AG04450 (cell line): ENCODE results near the gene C2CD2. TPM values are rescaled to one million over a fixed set of nuclear protein-coding genes. Genes with fewer than 3 reads are reported as not detected.

ENCODE experiments used
- CTCF ChIA-PET: fragments of 300-600, 350-600 bp; formaldehyde crosslinking; extraction: SDS; loops from one replicate; lab custom pipeline; 2022; ENCODE audit warnings: antibody characterized with exemption, inconsistent platforms; lab: Charles Lee
- POLR2A ChIA-PET: fragments of 350-600 bp; formaldehyde crosslinking; extraction: SDS; loops from one replicate; lab custom pipeline; 2021; ENCODE audit warnings: antibody characterized with exemption, inconsistent platforms; lab: Yijun Ruan, JAX
- DNase-seq: peaks from one replicate; pipeline ENCODE4 v3.0.0-alpha.2; 2011; ENCODE audit warnings: low read depth, low spot score
- H3K27ac ChIP-seq: one replicate; pipeline ENCODE4 v1.5.1; 2012; ENCODE audit warnings: low read depth, low read length, control low read depth
- H3K27me3 ChIP-seq: one replicate; pipeline ENCODE4 v1.6.0; 2012; ENCODE audit warnings: low read length; ENCODE audit not compliant: control insufficient read depth, insufficient read depth
- H3K4me3 ChIP-seq: 2 replicates; pipeline ENCODE4 v1.5.1; 2011; ENCODE audit warnings: mild to moderate bottlenecking, low read depth, low read length, control low read depth
- H3K9me3 ChIP-seq: 2 replicates; pipeline ENCODE4 v1.5.1; 2012; ENCODE audit warnings: low read length; ENCODE audit not compliant: control insufficient read depth, insufficient read depth
- CTCF ChIP-seq: IDR thresholded peaks from 2 replicates; pipeline ENCODE4 v1.5.1; 2011; ENCODE audit warnings: low read depth, low read length, control low read depth, inconsistent platforms
- polyA plus RNA-seq: library from polyadenylated mRNA; depleted of rRNA; stranded (reverse); fragments of >200 nt; gene quantifications from 2 replicates; pipeline ENCODE4 v1.2.3, GENCODE V29; 2011

Gene C2CD2
- polyA plus RNA-seq, 1 experiment: 25.4 TPM

DNA sequence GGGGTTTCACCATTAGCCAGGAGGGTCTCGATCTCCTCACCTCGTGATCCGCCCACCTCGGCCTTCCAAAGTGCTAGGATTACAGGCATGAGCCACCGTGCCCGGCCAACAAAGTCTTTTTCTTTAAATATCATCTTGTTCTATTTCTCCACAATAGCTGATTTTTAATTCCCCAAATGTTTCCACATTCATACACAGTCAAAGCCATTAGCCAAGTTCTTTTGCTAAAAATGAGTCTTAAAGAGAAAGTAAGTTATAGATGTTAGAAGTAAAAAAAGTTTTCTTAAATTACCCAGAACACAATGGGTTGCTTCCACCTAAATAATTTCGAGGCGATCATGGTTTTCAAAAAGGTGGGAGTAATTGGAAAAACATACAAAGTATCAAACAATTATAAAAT lies 30.6 kb downstream of the C2CD2 start:
- no peaks in the 10 kb centered on the region for H3K9me3 ChIP-seq
- H3K27ac ChIP-seq: no peak overlapping the region
- ChIA-PET POLR2A (no interaction called here), CTCF (interaction anchor here (0.7 to 1.9 kb wide), 3 partner anchors 107 to 311 kb away, joined by 4 to 9 read pairs (median 4); no protein-coding TSS in a partner anchor)
- no peak overlapping the region for H3K4me3 ChIP-seq
- TF ChIP-seq CTCF: no peak
- DNase-seq: no peak
- H3K27me3 ChIP-seq: no peaks in the 10 kb centered on the region

DNA sequence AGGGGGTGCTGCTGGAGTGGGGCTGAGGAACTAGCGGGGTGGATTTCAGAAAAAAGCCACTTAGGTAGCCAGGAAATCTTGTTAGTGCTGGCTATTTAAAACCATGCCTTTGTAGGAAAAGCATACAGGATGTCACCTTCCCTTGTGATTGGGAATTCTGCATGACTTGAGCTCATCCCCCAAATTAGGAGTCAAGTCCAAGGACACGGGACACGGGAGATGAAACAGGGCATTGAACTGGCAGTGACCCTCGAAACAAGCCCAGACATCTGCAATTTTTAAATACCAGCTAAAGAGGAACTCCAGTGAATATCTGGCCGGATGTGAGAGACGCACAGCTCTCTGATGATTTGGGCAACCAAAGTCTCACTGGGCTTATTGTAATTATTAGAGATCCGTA lies 32.8 kb downstream of the C2CD2 start:
- Histone ChIP-seq H3K9me3 (no peaks in the 10 kb centered on the region), H3K27me3 (no peaks in the 10 kb centered on the region), H3K4me3 (no peak overlapping the region), H3K27ac (no peak overlapping the region)
- ChIA-PET POLR2A (no interaction called here), CTCF (no interaction called here)
- no peak for TF ChIP-seq CTCF
- no peak for DNase-seq

DNA sequence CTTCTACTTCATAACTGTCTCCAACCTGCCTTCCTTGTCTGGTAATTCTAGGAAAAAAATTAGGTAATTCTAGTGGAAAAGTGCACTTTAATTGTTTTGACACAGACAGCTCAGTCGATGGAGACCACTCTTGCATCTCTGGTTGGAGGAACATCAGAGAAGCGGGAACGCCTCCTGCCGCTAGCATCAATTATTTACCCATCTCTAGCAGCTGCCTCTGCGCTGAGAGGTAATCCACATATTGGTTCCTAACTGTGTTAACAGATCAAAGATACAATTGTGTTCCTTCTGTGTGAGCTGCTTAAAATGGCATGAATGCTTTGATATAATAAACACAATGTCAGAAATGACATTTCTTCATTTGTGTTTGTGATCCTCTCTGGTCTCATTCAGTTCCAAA lies 33.3 kb downstream of the C2CD2 start:
- no peak for TF ChIP-seq CTCF
- ChIA-PET CTCF (no interaction called here), POLR2A (no interaction called here)
- no peak for DNase-seq
- H3K9me3 ChIP-seq: no peaks in the 10 kb centered on the region
- H3K4me3 ChIP-seq: no peak overlapping the region
- H3K27me3 ChIP-seq: no peaks in the 10 kb centered on the region
- no peak overlapping the region for H3K27ac ChIP-seq

GRCh38 chr21:41919666-41920398 lies 34.0 kb downstream of the C2CD2 start:
- no peak overlapping the region for H3K4me3 ChIP-seq
- no peaks in the 10 kb centered on the region for H3K9me3 ChIP-seq
- no peak for TF ChIP-seq CTCF
- DNase-seq: no peak
- no peak overlapping the region for H3K27ac ChIP-seq
- H3K27me3 ChIP-seq: no peaks in the 10 kb centered on the region
- ChIA-PET CTCF (no interaction called here), POLR2A (no interaction called here)

GRCh38 chr21:41918561-41919358 lies 35.1 kb downstream of the C2CD2 start:
- CTCF ChIA-PET: no interaction called here
- DNase-seq: no peak
- POLR2A ChIA-PET: no interaction called here
- Histone ChIP-seq H3K27me3 (no peaks in the 10 kb centered on the region), H3K27ac (no peak overlapping the region), H3K9me3 (no peaks in the 10 kb centered on the region), H3K4me3 (no peak overlapping the region)
- TF ChIP-seq CTCF: no peak
